Measurements from ENCODE around the gene NTN5.

DNA sequence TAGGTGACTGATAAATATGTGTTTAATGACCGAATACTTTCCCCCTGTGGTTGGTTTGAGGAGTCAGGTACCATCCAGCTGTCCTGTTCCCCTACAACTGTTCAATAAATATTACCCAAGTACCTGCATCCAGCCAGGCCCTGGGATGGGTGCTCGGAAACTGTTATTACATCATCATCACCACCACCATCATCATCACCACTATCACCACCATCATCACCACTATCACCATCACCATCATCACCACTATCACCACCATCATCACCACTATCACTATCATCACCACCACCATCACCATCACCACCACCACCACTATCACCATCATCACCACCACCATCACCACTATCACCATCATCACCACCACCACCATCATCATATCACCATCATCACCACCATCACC is 4.1 kb downstream of the NTN5 start:
- TF ChIP-seq, protein P1, sequence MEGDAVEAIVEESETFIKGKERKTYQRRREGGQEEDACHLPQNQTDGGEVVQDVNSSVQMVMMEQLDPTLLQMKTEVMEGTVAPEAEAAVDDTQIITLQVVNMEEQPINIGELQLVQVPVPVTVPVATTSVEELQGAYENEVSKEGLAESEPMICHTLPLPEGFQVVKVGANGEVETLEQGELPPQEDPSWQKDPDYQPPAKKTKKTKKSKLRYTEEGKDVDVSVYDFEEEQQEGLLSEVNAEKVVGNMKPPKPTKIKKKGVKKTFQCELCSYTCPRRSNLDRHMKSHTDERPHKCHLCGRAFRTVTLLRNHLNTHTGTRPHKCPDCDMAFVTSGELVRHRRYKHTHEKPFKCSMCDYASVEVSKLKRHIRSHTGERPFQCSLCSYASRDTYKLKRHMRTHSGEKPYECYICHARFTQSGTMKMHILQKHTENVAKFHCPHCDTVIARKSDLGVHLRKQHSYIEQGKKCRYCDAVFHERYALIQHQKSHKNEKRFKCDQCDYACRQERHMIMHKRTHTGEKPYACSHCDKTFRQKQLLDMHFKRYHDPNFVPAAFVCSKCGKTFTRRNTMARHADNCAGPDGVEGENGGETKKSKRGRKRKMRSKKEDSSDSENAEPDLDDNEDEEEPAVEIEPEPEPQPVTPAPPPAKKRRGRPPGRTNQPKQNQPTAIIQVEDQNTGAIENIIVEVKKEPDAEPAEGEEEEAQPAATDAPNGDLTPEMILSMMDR (IDR thresholded peaks at IDR 0.05), result no peak
- TF ChIP-seq POLR2A (IDR thresholded peaks at IDR 0.05), result no peak

All from heart left ventricle (tissue), 13 donors.